GM19193 (cell line): ENCODE data around the gene TNFRSF8.

Experiments used
- POLR2A ChIP-seq: IDR thresholded peaks from 4 replicates; pipeline ENCODE4 v1.6.1; 2011; ENCODE audit not compliant: insufficient read depth, insufficient read length; ENCODE audit errors: extremely low read depth

The TNFRSF8 gene

GRCh38 chr1:12184008-12184681, 121.0 kb downstream of the TNFRSF8 start:
- TF ChIP-seq POLR2A, result no peak

- TF ChIP-seq POLR2A, result no peak
Observed at GRCh38 chr1:12185036-12185917, 122.2 kb downstream of the TNFRSF8 start.

GRCh38 chr1:12185918-12186678, 123.0 kb downstream of the TNFRSF8 start:
- no peak for TF ChIP-seq POLR2A

GRCh38 chr1:12186679-12186985, 123.5 kb downstream of the TNFRSF8 start:
- no peak for TF ChIP-seq POLR2A

- no peak for TF ChIP-seq POLR2A
Observed at GRCh38 chr1:12188115-12188514, 125.0 kb downstream of the TNFRSF8 start.

- no peak for TF ChIP-seq POLR2A
Observed at GRCh38 chr1:12188657-12189327, 125.7 kb downstream of the TNFRSF8 start.

GRCh38 chr1:12189328-12189682, 126.2 kb downstream of the TNFRSF8 start:
- no peak for TF ChIP-seq POLR2A

- no peak for TF ChIP-seq POLR2A
Observed at GRCh38 chr1:12191242-12192032, 128.3 kb downstream of the TNFRSF8 start.
